CD4-positive, alpha-beta T cell treated with Interferon alpha-2 for 1 hour (primary cell): ENCODE measurements around the gene LIMK2.
A peak's percentile ranks its signal among the peaks of the same experiment; 100 is the strongest.
"Not testable (repeated sequence)": the region's sequence is repeated elsewhere in the genome, so short reads cannot be mapped to it uniquely, and the experiment has no call there.

Experiments used
- DNase-seq, 2 donors: peaks; one replicate each; pipeline ENCODE4 v3.0.0-alpha.2; 2020 to 2022

The LIMK2 gene

GRCh38 chr22:31295360-31295759 lies 83.3 kb downstream of the LIMK2 start:
- DNase-seq, result no peak

- DNase-seq, result no peak
Observed at GRCh38 chr22:31295831-31296657, 83.9 kb downstream of the LIMK2 start.

GRCh38 chr22:31300896-31301295 lies 88.8 kb downstream of the LIMK2 start:
- no peak for DNase-seq

GRCh38 chr22:31302006-31302405 lies 89.9 kb downstream of the LIMK2 start:
- DNase-seq, result no peak

- DNase-seq, result no peak
Observed at GRCh38 chr22:31302537-31302936, 90.4 kb downstream of the LIMK2 start.

- DNase-seq, result no peak
Observed at GRCh38 chr22:31305194-31305593, 93.1 kb downstream of the LIMK2 start.

- no peak for DNase-seq
Observed at GRCh38 chr22:31308181-31308580, 96.1 kb downstream of the LIMK2 start.

- peak; percentile 49 to 70 for DNase-seq
Observed at GRCh38 chr22:31313366-31314147, 101.5 kb downstream of the LIMK2 start.

- DNase-seq, result not testable (repeated sequence)
Observed at GRCh38 chr22:31314220-31314619, 102.1 kb downstream of the LIMK2 start.

GRCh38 chr22:31321421-31321820 lies 109.3 kb downstream of the LIMK2 start:
- DNase-seq, result no peak

- DNase-seq, result peak in 1 of 2 donors; percentile 14
Observed at GRCh38 chr22:31323578-31324550, 111.8 kb downstream of the LIMK2 start.

GRCh38 chr22:31326877-31327276 lies 114.8 kb downstream of the LIMK2 start:
- DNase-seq, result no peak

- DNase-seq, result no peak
Observed at GRCh38 chr22:31327806-31328543, 115.9 kb downstream of the LIMK2 start.

- DNase-seq, result no peak
Observed at GRCh38 chr22:31328544-31328960, 116.5 kb downstream of the LIMK2 start.

- DNase-seq, result no peak
Observed at GRCh38 chr22:31329029-31329428, 116.9 kb downstream of the LIMK2 start.
